B cell (primary cell): Measurements from ENCODE around the gene SLC39A11. TPM values are rescaled to one million over a fixed set of nuclear protein-coding genes. Genes with fewer than 3 reads are reported as not detected.
"Not testable (repeated sequence)": the region's sequence is repeated elsewhere in the genome, so short reads cannot be mapped to it uniquely, and the experiment has no call there.

Experiments
- ATAC-seq: fragments of 200-7000 bp; cut with Tn5 transposase; one replicate; pipeline ENCODE4 v1.10.0; 2021; ENCODE audit warnings: low read depth, mild to moderate bottlenecking, moderate number of reproducible peaks, moderate library complexity
- CTCF ChIA-PET: fragments of 350-600 bp; sonication (Branson Sonifier 250); formaldehyde crosslinking; loops from one replicate; lab custom pipeline; 2021; ENCODE audit warnings: antibody characterized with exemption, inconsistent platforms; lab: Charles Lee
- POLR2A ChIA-PET: fragments of 350-600 bp; sonication (Branson Sonifier 250); formaldehyde crosslinking; loops from one replicate; lab custom pipeline; 2021; ENCODE audit warnings: antibody characterized with exemption; lab: Charles Lee
- DNase-seq: peaks from one replicate; pipeline ENCODE4 v3.0.0; 2013
- H2AFZ ChIP-seq: 2 replicates; pipeline ENCODE4 v1.6.1; 2012; ENCODE audit warnings: mild to moderate bottlenecking, low read depth, low read length; ENCODE audit not compliant: insufficient read depth, poor library complexity, severe bottlenecking
- H3K27ac ChIP-seq, 2 donors: 1 replicate in 1 of 2; 2 replicates in 1 of 2; pipeline ENCODE4 v1.5.1; 2012 to 2013; ENCODE audit warnings: low read length in 2 of 2, mild to moderate bottlenecking in 2 of 2, moderate library complexity in 1 of 2
- H3K27me3 ChIP-seq, 4 experiments: fragments of 200-600 bp in 1 of 4; sonication (generic) in 1 of 4; replicated peaks in 1 of 4; 1 replicate in 2 of 4; 2 replicates in 2 of 4; pipeline versions ENCODE4 v1.6.1 to v1.7.0; 2013 to 2016; ENCODE audit warnings: low read length in 3 of 4, mild to moderate bottlenecking in 2 of 4, mixed read lengths in 1 of 4, moderate library complexity in 1 of 4; ENCODE audit not compliant: insufficient read depth in 4 of 4, control insufficient read depth in 3 of 4; ENCODE audit errors: control extremely low read depth in 1 of 4
- H3K36me3 ChIP-seq, 2 experiments: replicated peaks in 1 of 2; 1 replicate in 1 of 2; 2 replicates in 1 of 2; pipeline versions ENCODE4 v1.6.1 to v1.7.1; 2013; ENCODE audit warnings: low read length in 1 of 2; ENCODE audit not compliant: insufficient read depth in 2 of 2, control insufficient read depth in 1 of 2; ENCODE audit errors: control extremely low read depth in 1 of 2, extremely low read depth in 1 of 2
- H3K4me1 ChIP-seq, 2 donors: fragments of 200-600 bp in 1 of 2; sonication (generic) in 1 of 2; 1 replicate in 1 of 2; 2 replicates in 1 of 2; pipeline versions ENCODE4 v1.5.1 to v1.6.1; 2013 to 2017; ENCODE audit warnings: low read length in 2 of 2; ENCODE audit not compliant: control insufficient read depth in 2 of 2, insufficient read depth in 2 of 2
- H3K4me2 ChIP-seq: replicated peaks from 2 replicates; pipeline ENCODE3; 2012; ENCODE audit warnings: mild to moderate bottlenecking, low read depth, low read length; ENCODE audit not compliant: poor library complexity, severe bottlenecking
- H3K4me3 ChIP-seq, 5 experiments: fragments of 200-600 bp in 1 of 5; sonication (generic) in 1 of 5; 1 replicate in 3 of 5; 2 replicates in 2 of 5; pipeline versions ENCODE4 v1.5.1 to v1.7.0; 2011 to 2016; ENCODE audit warnings: low read length in 4 of 5, mild to moderate bottlenecking in 4 of 5, low read depth in 2 of 5, control low read depth in 1 of 5, moderate library complexity in 1 of 5; ENCODE audit not compliant: insufficient read depth in 1 of 5; ENCODE audit errors: control extremely low read depth in 1 of 5, extremely low read depth in 1 of 5
- H3K79me2 ChIP-seq: fragments of 200-600 bp; sonication (generic); one replicate; pipeline ENCODE4 v1.6.0; 2016; ENCODE audit warnings: low read length; ENCODE audit not compliant: control insufficient read depth, insufficient read depth
- H3K9ac ChIP-seq: fragments of 200-600 bp; sonication (generic); 2 replicates; pipeline ENCODE4 v1.6.1; 2017; ENCODE audit warnings: mild to moderate bottlenecking, low read length, moderate library complexity
- H3K9me3 ChIP-seq, 3 donors: one replicate each; pipeline versions ENCODE4 v1.6.1 to v1.7.1; 2013; ENCODE audit warnings: low read length in 2 of 3; ENCODE audit not compliant: control insufficient read depth in 2 of 3, insufficient read depth in 1 of 3; ENCODE audit errors: control extremely low read depth in 1 of 3
- H4K20me1 ChIP-seq: 2 replicates; pipeline ENCODE4 v1.6.0; 2012; ENCODE audit warnings: mild to moderate bottlenecking, low read length; ENCODE audit not compliant: insufficient read depth, control insufficient read depth, poor library complexity, severe bottlenecking
- H3K27ac Mint-ChIP-seq: one replicate; pipeline ENCODE4 v1.8.0; 2021; ENCODE audit warnings: mixed read lengths
- H3K27me3 Mint-ChIP-seq: one replicate; pipeline ENCODE4 v1.8.0; 2021; ENCODE audit warnings: mixed read lengths
- H3K4me1 Mint-ChIP-seq: one replicate; pipeline ENCODE4 v1.8.0; 2021; ENCODE audit warnings: mixed read lengths
- H3K4me3 Mint-ChIP-seq: one replicate; pipeline ENCODE4 v1.8.0; 2021; ENCODE audit warnings: mixed read lengths
- H3K9me3 Mint-ChIP-seq: one replicate; pipeline ENCODE4 v1.8.0; 2022; ENCODE audit warnings: mixed read lengths; ENCODE audit not compliant: insufficient read depth
- CTCF ChIP-seq: fragments of 200-600 bp; IDR thresholded peaks from one replicate; pipeline ENCODE4 v1.8.0; 2022; ENCODE audit warnings: antibody characterized with exemption, mild to moderate bottlenecking
- EZH2 ChIP-seq: IDR thresholded peaks from 2 replicates; pipeline ENCODE4 v1.6.1; 2012; ENCODE audit warnings: borderline replicate concordance, low read depth, mild to moderate bottlenecking, moderate library complexity, low read length; ENCODE audit not compliant: insufficient read depth, poor library complexity, severe bottlenecking
- whole genome bisulfite sequencing: methylation state at CpG from one replicate; pipeline ENCODE4 v1.1.5; 2013; ENCODE audit warnings: missing lambda C conversion rate; ENCODE audit not compliant: insufficient coverage; 5-methylcytosine and 5-hydroxymethylcytosine counted together
- intact Hi-C: fragments of 100-400 bp; cut with micrococcal nuclease; formaldehyde crosslinking; loops from one replicate; pipeline ENCODE4 v1.10.0; 2022
- polyA plus RNA-seq: library from polyadenylated mRNA; depleted of rRNA; stranded (reverse); fragments of >200 nt; gene quantifications from 2 replicates; pipeline ENCODE4 v1.2.3, GENCODE V29; 2012
- total RNA-seq, 2 donors: library from RNA; stranded (reverse); fragments of 120-200 nt in 1 of 2; gene quantifications; 1 replicate in 1 of 2; 2 replicates in 1 of 2; pipeline versions ENCODE4 v1.2.3 to v1.2.4, GENCODE V29; 2013 to 2022

Gene SLC39A11
- total and polyA plus RNA-seq, 2 donors (not counting 1 experiment from before 2014, with no cell fraction given), result 6.9 to 39.6 TPM

GRCh38 chr17:72639711-72640110 is 452.8 kb downstream of the SLC39A11 start:
- Histone ChIP-seq H3K4me2 (no peak overlapping the region), H3K4me1 (no peaks in the 10 kb centered on the region), H3K4me3 (no peak overlapping the region), H3K36me3 (no peaks in the 10 kb centered on the region), H2AFZ (no peak overlapping the region), H4K20me1 (no peaks in the 10 kb centered on the region), H3K79me2 (no peaks in the 10 kb centered on the region), H3K27me3 (peaks cover 0 to 4% (median 0%) of the 10 kb centered on the region in 4 experiments), H3K9me3 (peaks cover 0 to 7% (median 0%) of the 10 kb centered on the region in 3 donors), H3K9ac (no peak overlapping the region), H3K27ac (no peak overlapping the region)
- intact Hi-C loops, result no loop called here
- Mint-ChIP-seq H3K27ac (no peak overlapping the region), H3K27me3 (peaks cover 7% of the 10 kb centered on the region), H3K9me3 (no peaks in the 10 kb centered on the region), H3K4me3 (no peak overlapping the region), H3K4me1 (no peaks in the 10 kb centered on the region)
- ATAC-seq (no peak), DNase-seq (no peak)
- ChIA-PET CTCF (no interaction called here), POLR2A (no interaction called here)
- 97% methylated on average over 6 of the region's 7 CpGs for WGBS
- TF ChIP-seq CTCF (no peak), EZH2 (no peak)

- H3K9me3 Mint-ChIP-seq, H3K4me1 ChIP-seq, DNase-seq, H3K79me2 ChIP-seq, H3K4me1 Mint-ChIP-seq, H3K36me3 ChIP-seq, ATAC-seq, H3K27ac Mint-ChIP-seq, CTCF ChIA-PET, H3K4me3 Mint-ChIP-seq, H3K4me3 ChIP-seq, H3K4me2 ChIP-seq, H3K27me3 Mint-ChIP-seq, H3K27me3 ChIP-seq, H4K20me1 ChIP-seq, H3K9me3 ChIP-seq, POLR2A ChIA-PET, H3K9ac ChIP-seq, H3K27ac ChIP-seq, H2AFZ ChIP-seq, intact Hi-C loops: not testable (repeated sequence)
- WGBS, result 100% methylated on average over 2 of the region's 3 CpGs
Observed at GRCh38 chr17:72638932-72639331, 453.6 kb downstream of the SLC39A11 start.
